ENCODE measurements around the gene EXOSC2. TPM values are rescaled to one million over a fixed set of nuclear protein-coding genes. Genes with fewer than 3 reads are reported as not detected.

The EXOSC2 gene
- total RNA-seq, 4 donors from 2014 or later, result 12.7 to 21.6 (median 19.7) TPM

DNA sequence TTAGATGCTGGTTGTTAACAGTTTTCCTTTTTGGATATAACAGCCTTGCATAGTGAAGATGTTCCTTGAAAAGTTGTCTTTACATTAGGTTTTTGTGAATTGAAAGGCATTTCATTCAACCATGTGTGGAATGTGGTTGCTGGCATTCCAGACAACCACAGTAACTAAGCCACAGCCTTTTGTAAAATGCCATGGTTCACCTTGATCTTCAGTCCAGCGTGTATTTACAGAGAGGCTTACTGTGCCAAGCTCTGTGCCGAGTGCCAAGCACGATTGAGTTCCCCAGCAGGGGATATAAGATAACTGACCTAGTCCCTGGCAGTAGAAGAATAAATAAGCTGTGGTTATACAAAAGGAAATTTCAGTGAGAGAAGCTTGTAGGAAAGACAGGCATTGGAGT is 4.9 kb downstream of the EXOSC2 start:
- no peak overlapping the region for H3K27ac ChIP-seq (replicated peaks in 1 of 4)
- H3K4me1 ChIP-seq, result peaks cover 27 to 56% (median 48%) of the 10 kb centered on the region in 4 donors
- DNase-seq (ENCODE audit: extremely low spot score), result no peak
- H3K27me3 ChIP-seq, result no peaks in the 10 kb centered on the region
- no peak overlapping the region for H3K4me3 ChIP-seq
- intact Hi-C loops (cut with DNase I), result no loop called here
- 71% methylated on average over 3 of the region's 3 CpGs for WGBS
- TF ChIP-seq, protein P1, sequence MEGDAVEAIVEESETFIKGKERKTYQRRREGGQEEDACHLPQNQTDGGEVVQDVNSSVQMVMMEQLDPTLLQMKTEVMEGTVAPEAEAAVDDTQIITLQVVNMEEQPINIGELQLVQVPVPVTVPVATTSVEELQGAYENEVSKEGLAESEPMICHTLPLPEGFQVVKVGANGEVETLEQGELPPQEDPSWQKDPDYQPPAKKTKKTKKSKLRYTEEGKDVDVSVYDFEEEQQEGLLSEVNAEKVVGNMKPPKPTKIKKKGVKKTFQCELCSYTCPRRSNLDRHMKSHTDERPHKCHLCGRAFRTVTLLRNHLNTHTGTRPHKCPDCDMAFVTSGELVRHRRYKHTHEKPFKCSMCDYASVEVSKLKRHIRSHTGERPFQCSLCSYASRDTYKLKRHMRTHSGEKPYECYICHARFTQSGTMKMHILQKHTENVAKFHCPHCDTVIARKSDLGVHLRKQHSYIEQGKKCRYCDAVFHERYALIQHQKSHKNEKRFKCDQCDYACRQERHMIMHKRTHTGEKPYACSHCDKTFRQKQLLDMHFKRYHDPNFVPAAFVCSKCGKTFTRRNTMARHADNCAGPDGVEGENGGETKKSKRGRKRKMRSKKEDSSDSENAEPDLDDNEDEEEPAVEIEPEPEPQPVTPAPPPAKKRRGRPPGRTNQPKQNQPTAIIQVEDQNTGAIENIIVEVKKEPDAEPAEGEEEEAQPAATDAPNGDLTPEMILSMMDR (IDR thresholded peaks at IDR 0.05), result no peak
- TF ChIP-seq EP300 (IDR thresholded peaks at IDR 0.05) (no peak), POLR2A (IDR thresholded peaks at IDR 0.05; ENCODE audit: low read depth) (no peak), POLR2AphosphoS5 (IDR thresholded peaks at IDR 0.05) (no peak)
- peaks cover 24 to 85% (median 76%) of the 10 kb centered on the region in 4 donors for H3K36me3 ChIP-seq
- H3K9me3 ChIP-seq, result no peaks in the 10 kb centered on the region

DNA sequence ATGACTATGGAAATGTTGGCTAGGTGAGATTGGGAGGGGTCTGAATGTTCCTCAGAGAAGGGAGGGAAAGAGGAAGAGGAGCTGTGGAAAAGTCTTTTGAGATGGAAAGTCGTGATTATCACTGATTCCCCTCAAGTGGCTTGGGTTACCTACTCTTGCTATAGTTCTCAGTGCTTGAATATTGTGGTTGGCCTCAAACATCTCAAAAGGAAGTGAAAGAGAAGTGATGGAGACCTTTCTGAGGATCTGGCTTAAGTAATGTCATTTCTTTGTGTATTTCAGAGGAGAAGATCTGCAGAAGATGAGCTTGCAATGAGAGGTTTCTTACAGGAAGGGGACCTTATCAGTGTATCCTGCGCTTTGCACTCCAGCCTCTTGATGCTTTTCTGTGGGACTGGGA is 5.5 kb downstream of the EXOSC2 start:
- intact Hi-C loops (cut with DNase I), result no loop called here
- H3K4me1 ChIP-seq, result peaks cover 27 to 52% (median 46%) of the 10 kb centered on the region in 4 donors
- peak overlapping the region in 1 of 4 donors; percentile 71 for H3K27ac ChIP-seq (replicated peaks in 1 of 4)
- WGBS, result 79% methylated on average over 2 of the region's 2 CpGs
- peaks cover 29 to 91% (median 81%) of the 10 kb centered on the region in 4 donors for H3K36me3 ChIP-seq
- no peaks in the 10 kb centered on the region for H3K9me3 ChIP-seq
- H3K27me3 ChIP-seq, result no peaks in the 10 kb centered on the region
- no peak for DNase-seq (ENCODE audit: extremely low spot score)
- TF ChIP-seq POLR2AphosphoS5 (IDR thresholded peaks at IDR 0.05) (no peak), POLR2A (IDR thresholded peaks at IDR 0.05; ENCODE audit: low read depth) (no peak), EP300 (IDR thresholded peaks at IDR 0.05) (no peak)
- TF ChIP-seq, protein P1 (IDR thresholded peaks at IDR 0.05), result no peak
- H3K4me3 ChIP-seq, result no peak overlapping the region

DNA sequence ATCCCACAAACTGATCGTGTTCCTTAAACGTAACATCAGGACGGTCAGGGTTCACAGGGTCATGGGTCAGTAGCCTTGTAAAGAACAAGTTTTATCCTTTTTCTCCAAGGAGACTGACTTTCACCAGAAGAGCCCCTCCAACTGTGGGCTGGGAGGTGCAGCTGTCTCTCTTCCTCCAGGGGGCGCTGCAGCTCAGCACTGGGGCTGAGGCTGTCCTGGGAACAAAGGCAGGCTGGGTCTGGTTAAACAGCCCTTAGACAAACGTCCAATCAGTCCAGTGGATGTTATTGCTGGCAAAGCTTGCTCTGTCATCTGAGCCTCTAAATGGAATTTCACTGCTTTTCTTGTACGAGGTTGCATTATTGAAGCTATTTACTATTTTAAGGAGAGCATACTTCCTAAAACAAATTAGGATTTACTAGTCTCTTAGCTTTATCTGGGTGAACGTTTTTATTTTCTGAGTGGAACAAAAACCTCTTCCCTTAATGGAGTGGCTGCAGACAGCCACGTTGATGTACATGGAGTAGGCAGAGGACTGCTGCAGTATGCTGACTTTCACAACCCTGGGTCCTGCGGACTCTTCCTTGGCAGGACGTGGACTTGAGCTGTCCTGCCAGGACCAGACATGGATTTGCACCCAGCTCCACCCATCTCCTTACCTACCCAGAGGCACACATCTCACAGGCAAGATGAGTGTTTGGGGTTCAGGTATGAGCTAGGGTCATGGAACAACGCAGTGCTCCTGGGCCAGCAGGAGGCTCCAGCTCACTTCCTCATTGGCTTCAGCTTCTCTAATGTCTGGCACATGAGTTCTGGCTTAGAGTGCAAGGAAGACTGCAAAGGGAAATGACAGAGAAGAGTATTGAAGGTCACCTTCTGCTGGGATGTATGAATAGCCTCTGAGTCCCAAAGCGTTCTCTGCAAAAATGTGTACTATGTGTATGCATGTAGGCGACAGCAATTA is 7.8 kb downstream of the EXOSC2 start:
- H3K4me3 ChIP-seq, result no peak overlapping the region
- TF ChIP-seq POLR2A (IDR thresholded peaks at IDR 0.05; ENCODE audit: low read depth), result no peak
- TF ChIP-seq POLR2AphosphoS5 (IDR thresholded peaks at IDR 0.05), result peak in 1 of 2 donors; percentile 52
- TF ChIP-seq, protein P1 (IDR thresholded peaks at IDR 0.05), result peak; percentile 94 to 95 (median 95)
- no peaks in the 10 kb centered on the region for H3K27me3 ChIP-seq
- no peaks in the 10 kb centered on the region for H3K9me3 ChIP-seq
- DNase-seq (ENCODE audit: extremely low spot score), result no peak
- 48% methylated on average over 12 of the region's 13 CpGs for WGBS
- peaks cover 16 to 33% (median 30%) of the 10 kb centered on the region in 4 donors for H3K4me1 ChIP-seq
- peak overlapping the region; percentile 50 to 71 (median 67) for H3K27ac ChIP-seq (replicated peaks in 1 of 4)
- peaks cover 33 to 93% (median 85%) of the 10 kb centered on the region in 4 donors for H3K36me3 ChIP-seq
- intact Hi-C loops (cut with DNase I), result loop anchor here (2.0 to 5.0 kb wide), 3 partner anchors 66 to 343 kb away; no protein-coding TSS in a partner anchor

DNA sequence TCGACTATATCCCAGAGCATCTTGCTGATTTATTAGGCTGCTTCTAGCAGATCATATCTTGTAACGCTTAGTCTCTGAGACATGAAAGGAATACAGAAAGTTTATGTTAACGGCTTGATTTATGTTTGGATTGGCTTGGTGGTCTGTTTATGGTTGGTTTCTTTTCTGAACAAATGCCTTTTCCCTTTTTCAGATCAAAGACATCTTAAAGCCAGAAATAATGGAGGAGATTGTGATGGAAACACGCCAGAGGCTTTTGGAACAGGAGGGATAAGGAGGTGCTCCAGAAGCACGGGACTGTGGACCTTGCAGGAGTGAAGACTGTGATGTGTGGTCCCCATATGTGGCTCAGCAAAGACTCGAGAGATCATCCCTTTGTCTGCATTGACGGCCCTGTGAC is 9.9 kb downstream of the EXOSC2 start:
- Histone ChIP-seq H3K9me3 (no peaks in the 10 kb centered on the region), H3K27me3 (no peaks in the 10 kb centered on the region), H3K36me3 (peaks cover 24 to 72% (median 64%) of the 10 kb centered on the region in 4 donors), H3K4me3 (no peak overlapping the region), H3K27ac (replicated peaks in 1 of 4) (peak overlapping the region in 2 of 4 donors; percentile 24 to 71), H3K4me1 (peaks cover 14 to 33% (median 28%) of the 10 kb centered on the region in 4 donors)
- intact Hi-C loops (cut with DNase I), result loop anchor here (5.0 kb wide), 1 partner anchor 64 kb away; no protein-coding TSS in a partner anchor
- WGBS, result 42% methylated on average over 7 of the region's 7 CpGs
- TF ChIP-seq POLR2A (IDR thresholded peaks at IDR 0.05; ENCODE audit: low read depth) (no peak), EP300 (IDR thresholded peaks at IDR 0.05) (no peak), POLR2AphosphoS5 (IDR thresholded peaks at IDR 0.05) (no peak)
- TF ChIP-seq, protein P1 (IDR thresholded peaks at IDR 0.05), result no peak
- DNase-seq (ENCODE audit: extremely low spot score), result no peak

Data from esophagus muscularis mucosa (tissue), 4 donors.